ENCODE results near the gene BHMT2.

DNA sequence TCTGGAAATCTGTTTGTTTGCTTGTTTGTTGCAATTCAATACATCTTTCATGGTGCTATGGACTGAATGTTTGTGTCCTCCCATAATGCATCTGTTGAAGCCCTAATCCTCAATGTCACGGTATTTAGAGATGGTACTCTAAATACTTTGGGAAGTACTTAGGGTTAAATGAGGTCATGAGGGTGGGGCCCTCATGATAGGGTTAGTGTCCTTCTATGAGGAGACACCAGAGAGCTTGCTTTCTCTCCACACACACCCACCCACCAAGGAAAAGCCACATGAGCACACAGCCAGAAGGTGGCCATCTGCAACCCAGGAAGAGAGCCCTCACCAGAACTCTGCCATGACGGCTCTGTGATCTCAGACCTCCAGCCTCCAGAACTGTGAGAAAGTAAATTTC is 32.8 kb upstream of the BHMT2 start:
- TF ChIP-seq, protein P1, sequence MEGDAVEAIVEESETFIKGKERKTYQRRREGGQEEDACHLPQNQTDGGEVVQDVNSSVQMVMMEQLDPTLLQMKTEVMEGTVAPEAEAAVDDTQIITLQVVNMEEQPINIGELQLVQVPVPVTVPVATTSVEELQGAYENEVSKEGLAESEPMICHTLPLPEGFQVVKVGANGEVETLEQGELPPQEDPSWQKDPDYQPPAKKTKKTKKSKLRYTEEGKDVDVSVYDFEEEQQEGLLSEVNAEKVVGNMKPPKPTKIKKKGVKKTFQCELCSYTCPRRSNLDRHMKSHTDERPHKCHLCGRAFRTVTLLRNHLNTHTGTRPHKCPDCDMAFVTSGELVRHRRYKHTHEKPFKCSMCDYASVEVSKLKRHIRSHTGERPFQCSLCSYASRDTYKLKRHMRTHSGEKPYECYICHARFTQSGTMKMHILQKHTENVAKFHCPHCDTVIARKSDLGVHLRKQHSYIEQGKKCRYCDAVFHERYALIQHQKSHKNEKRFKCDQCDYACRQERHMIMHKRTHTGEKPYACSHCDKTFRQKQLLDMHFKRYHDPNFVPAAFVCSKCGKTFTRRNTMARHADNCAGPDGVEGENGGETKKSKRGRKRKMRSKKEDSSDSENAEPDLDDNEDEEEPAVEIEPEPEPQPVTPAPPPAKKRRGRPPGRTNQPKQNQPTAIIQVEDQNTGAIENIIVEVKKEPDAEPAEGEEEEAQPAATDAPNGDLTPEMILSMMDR (IDR thresholded peaks at IDR 0.05): no peak
- TF ChIP-seq POLR2A (IDR thresholded peaks at IDR 0.05): no peak

Measured in testis (tissue), 2 donors.